HG03342 (cell line): ENCODE results near the gene SLAMF1.
"Not testable (repeated sequence)": the region's sequence is repeated elsewhere in the genome, so short reads cannot be mapped to it uniquely, and the experiment has no call there.

Experiments used
- ATAC-seq: cut with Tn5 transposase; IDR thresholded peaks from one replicate; pipeline ENCODE4 v1.9.1; 2021; ENCODE audit warnings: mild to moderate bottlenecking, moderate library complexity; ENCODE audit not compliant: unreplicated experiment

The SLAMF1 gene

DNA sequence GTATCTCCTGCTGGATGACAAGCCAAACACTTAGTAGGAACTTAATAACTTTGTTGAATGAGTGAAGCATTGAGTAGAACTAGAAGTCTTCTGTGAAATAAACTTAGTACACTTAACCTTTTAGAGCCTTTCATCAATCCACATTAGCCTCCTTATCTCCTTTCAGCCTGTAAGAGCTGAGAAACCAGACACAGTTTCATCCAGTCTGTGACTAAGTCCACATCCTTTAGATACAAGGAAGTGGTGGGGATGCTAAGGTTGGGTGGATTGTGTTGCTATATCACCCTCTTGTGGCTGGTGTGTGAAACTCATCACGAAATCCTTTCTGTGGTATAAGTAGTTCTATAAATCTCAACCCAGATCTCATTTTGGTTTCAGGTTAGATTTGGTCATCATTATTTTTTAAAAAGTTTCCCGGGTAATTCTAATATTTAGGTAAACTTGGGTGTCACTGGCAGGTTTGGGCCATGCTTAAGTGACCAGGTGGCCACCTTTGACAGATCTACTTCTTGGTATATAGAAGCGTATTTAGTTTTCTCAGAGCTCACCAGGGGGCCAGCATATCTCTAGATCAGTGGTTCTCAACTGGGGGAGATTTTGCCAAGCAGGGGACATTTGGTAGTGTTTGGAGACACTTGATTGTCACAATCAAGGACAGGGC, 39.7 kb downstream of the SLAMF1 start:
- peak; percentile 65 for ATAC-seq

- ATAC-seq = no peak
Observed at GRCh38 chr1:160606611-160607010, 40.2 kb downstream of the SLAMF1 start.

- no peak for ATAC-seq
Observed at GRCh38 chr1:160605792-160606479, 40.9 kb downstream of the SLAMF1 start.

- no peak for ATAC-seq
Observed at GRCh38 chr1:160605205-160605604, 41.6 kb downstream of the SLAMF1 start.

DNA sequence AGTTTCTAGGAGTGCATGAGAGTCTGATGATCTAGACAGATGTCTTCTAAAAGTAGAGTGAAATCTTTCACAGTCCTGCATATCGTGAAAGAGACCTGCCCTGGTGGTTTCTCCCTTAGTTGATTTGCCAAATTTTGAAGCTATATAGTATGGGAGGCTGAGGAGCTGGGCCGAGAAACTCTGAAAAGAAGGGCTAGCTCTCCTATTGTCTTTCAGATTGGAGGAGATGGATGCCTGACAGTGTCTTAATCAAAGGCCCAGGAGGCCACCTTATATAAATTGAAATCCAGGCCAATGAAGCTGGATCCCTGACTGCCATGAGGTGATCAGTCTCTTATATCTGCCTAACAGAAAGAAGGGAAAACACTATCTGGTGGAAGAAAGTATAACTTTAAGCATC, 49.1 kb downstream of the SLAMF1 start:
- no peak for ATAC-seq

GRCh38 chr1:160597051-160597450, 49.8 kb downstream of the SLAMF1 start:
- ATAC-seq = no peak

DNA sequence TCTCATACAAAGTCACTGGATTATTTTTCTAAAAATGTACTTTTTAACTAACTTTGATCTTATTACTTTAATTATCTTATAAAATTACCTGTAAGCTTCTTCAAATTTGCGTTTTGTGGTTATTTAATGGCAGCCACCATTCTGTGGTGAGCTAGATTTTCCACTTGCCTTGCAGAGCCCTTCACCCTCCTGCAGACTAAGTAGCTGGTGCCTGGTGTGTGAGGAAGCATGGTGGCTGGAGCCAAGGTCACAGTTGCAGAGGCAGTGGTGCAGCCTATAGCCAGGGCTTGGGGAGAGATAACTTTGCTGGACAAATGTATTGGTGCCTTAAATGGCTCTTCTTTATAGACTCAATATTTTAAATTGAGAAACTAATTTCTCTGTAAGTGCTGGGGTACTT, 56.4 kb downstream of the SLAMF1 start:
- no peak for ATAC-seq

- no peak for ATAC-seq
Observed at GRCh38 chr1:160588468-160588867, 58.4 kb downstream of the SLAMF1 start.

DNA sequence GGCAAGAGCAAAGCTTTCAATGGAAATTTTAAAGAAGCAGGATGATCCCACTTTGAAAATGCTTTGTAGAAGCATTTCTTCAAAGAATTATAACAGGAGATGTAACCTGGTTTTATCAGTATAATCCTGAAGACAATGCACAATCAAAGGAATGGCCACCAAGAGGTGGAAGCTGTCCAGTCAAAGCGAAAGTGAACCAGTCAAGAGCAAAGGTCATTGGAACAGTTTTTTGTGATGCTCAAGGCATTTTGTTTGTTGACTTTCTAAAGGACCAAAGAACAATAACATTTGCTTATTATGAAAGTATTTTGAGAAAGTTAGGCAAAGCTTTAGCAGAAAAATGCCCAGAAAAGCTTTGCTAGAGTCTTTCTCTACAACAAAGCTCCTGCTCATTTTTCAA, 62.1 kb downstream of the SLAMF1 start:
- ATAC-seq = no peak

GRCh38 chr1:160582976-160583375, 63.9 kb downstream of the SLAMF1 start:
- not testable (repeated sequence) for ATAC-seq

DNA sequence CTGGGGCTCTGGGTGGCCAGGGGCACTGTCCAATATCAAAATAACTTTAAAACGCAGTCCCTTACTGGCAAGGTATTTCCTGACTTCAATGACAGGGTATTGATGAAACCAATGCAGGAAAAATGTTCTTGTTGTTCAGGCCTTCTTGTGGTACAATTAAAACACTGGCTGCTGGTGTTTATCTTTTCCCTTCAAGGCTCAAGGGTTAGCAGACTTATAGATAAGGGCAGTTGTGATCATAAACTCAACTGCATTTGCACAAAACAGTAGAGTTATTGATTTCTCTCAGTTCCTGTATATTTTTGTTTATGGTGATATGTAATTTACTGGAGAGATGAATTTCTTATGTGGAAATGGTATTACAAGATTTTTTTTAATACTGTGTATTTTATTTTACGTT, 64.9 kb downstream of the SLAMF1 start:
- ATAC-seq = no peak

- ATAC-seq = no peak
Observed at GRCh38 chr1:160580221-160580812, 66.5 kb downstream of the SLAMF1 start.

- ATAC-seq = no peak
Observed at GRCh38 chr1:160579216-160579701, 67.6 kb downstream of the SLAMF1 start, which contains the start of gene CD84. CD84 (minus strand) TSS chr1:160579496; CDS start chr1:160579437, 59 bp downstream.

DNA sequence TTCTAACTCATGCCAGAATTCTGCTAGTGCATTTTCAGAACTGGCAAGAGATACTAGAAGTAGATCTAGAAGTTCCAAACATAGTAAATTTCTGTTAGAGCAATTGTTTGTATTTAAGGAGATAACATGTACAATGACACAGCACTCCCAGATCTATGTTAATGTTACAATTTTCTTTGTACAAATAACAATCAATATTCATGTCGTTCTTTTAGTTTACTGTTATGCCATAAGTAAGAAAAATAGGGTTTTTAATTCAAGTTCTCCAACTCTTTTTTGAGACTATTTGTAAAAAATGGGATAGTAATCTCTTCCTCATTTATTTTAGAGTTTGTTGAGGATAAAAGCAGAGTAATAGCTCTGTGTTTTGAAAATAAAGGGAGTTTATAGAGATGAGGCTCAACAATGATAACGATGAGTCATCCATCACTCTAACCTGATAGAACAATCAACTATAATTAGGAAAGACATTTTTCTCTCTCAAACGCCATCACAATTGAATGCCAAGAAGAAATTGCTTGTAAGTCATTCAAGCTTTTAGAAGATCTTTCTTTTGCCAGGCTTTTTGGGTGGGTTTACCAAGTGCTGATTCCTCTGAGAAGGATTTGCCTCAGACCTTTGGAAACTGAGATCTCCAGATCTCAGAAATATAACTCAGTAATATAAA, 68.2 kb downstream of the SLAMF1 start:
- no peak for ATAC-seq

DNA sequence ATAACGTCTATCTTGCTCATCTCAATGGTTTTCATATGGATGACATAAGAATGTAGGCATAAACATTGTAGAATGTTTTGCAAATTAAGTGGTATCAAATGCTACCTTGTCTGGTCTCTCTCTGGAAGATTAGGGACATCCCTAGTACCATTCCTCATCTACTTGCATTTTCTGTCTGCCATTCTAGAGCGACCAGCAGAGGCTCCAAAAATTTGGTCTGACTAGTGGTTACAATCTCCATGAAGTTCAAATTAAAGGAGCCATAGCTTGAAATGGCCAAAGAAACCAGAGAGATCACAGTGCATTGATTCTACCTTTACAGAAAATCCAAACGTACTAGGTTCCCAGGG, 68.7 kb downstream of the SLAMF1 start:
- ATAC-seq = no peak

DNA sequence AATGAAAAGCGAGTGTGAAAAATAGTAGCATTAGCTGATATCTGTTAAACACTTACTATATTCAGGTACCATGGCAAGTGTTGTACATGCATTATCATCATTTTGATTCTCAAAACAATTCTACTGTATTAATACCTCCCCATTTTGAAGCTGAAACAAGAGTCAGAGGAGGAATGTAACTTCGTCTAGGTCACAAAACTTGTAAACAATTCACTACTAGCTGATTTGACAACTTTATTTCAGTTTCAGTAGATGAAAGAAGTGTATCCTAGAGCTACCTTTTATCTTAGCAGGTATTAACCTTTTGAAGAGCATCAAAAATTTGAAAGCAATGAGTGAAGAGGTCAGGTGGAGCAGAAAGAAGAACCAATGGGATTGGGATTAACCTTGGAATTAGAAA, 69.2 kb downstream of the SLAMF1 start:
- no peak for ATAC-seq

- no peak for ATAC-seq
Observed at GRCh38 chr1:160576884-160577283, 70.0 kb downstream of the SLAMF1 start.

DNA sequence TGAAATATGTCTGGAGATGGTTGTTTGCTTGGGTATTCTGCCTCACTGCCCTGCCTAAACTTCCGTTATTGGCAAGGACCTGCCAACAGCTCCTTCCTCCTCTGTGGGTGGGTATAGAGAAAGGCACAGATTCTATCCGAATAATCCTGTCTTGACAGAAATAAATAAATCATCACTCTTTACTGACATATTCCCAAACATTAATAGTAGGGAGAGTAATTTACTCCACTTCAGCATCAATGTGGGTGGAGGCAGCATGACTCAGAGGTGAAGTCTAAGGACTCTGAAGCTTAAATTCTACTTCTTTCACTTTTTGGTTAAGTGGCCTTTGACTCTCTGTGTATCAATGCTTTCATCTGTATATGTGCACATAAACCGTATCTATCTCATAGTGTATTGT, 70.5 kb downstream of the SLAMF1 start:
- no peak for ATAC-seq

- ATAC-seq = no peak
Observed at GRCh38 chr1:160575112-160575664, 71.7 kb downstream of the SLAMF1 start.

- no peak for ATAC-seq
Observed at GRCh38 chr1:160570840-160571239, 76.0 kb downstream of the SLAMF1 start.

DNA sequence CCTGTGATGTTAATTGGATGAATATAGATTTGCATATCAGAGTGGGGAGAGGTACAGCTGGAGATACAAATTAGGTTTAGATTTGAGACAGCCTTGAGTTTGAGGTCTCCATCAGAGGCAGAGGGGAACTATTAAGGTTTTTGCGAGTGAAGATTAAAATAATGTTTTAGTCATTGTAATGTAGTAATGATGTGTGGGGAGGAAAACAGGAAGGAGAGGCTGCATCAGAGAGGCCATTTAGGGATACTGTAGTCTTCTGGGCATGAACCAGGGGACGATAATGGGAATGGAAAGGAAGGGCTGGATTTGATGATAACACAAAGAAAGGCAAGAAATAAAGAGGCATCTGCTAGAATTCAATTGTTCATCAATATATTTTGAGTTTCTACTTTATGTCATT, 77.0 kb downstream of the SLAMF1 start:
- no peak for ATAC-seq
